Stimulated activated naive CD4-positive, alpha-beta T cell (primary cell): ENCODE results near the gene TMCO4.

Source experiments
- DNase-seq, 6 experiments: peaks; one replicate each; lab custom pipeline; 2025; lab: John Stamatoyannopoulos, UW

TMCO4 gene

GRCh38 chr1:19749685-19750084 lies 50.0 kb downstream of the TMCO4 start:
- no peak for DNase-seq

DNA sequence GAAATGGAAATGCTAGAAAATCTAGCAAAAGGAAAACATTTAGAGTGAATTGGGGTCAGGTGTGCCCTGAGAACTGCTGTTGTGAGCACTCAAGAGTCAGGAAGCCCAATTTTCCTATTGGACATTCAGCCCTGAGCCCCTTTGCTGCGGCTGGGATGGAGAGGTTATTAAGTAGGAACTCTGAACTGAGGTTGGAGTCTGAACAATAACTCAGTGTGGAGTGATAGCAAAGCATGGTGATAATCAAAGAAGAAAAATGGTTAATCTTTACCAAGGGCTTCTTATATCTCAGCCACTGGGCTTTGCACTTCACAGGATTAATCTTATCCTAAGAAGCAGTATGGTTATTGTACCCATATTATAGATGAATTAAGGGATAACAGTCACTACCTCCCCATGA lies 52.0 kb downstream of the TMCO4 start:
- no peak for DNase-seq

GRCh38 chr1:19744886-19745285 lies 54.8 kb downstream of the TMCO4 start:
- no peak for DNase-seq

- DNase-seq = no peak
Observed at GRCh38 chr1:19744335-19744743, 55.4 kb downstream of the TMCO4 start.

DNA sequence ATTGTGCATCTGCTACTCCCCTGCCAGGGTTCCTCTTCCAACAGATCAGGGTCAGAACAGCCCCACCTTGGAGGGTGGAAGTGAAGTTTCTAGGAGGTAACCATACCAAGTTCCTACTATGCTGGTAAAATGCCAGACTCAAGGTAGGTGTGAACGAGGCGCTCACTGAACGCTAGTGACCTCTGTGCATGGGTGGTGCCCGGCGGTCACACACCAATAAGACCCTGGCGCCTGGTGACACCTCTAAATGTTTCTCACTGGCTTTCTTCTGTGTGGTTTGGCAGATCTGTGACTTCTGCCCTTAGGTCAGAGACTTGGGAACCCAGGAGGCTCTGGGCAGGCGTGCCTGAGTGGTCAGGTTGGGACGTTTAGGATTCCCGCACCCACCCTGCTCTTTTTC lies 55.9 kb downstream of the TMCO4 start:
- DNase-seq = no peak

DNA sequence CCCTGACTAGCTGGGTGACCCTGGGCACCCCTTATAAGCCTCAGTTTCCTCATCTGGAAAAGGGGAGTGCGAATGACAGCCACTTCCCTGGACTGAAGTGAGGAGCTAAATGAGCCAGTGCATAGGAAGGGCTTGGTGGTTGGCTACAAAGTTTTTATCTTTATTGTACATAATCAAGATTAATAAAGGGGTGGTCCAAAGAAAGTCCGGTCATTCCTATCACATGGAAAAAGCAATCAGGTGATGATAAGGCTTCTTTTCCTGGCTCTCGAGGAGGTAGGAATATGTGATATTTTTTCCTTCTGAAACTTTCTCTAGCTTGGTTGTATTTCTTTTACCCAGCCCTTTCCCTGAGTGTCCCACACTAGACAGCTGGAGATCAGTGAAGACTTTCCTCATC lies 56.5 kb downstream of the TMCO4 start:
- no peak for DNase-seq

- no peak for DNase-seq
Observed at GRCh38 chr1:19739628-19740027, 60.1 kb downstream of the TMCO4 start.

DNA sequence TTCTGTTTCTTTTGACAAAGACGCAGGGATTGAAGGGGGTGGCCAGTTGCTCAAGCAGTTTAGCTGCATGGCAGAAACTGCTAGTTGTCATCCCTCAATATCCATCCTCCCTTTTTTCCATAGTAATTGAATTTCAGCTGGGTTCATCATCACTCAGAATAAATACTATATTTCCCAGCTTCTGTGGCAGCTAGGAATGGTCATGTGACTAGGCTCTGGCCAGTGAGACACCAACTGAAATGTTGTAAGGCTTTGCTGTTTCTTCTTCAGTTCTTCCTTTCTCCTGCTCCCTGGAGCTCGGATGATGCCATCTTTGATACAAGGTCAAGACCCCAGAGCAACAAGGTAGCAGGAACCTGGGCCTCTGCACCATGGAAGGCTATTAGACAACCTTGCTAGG lies 61.0 kb downstream of the TMCO4 start:
- no peak for DNase-seq

GRCh38 chr1:19738076-19738475 lies 61.6 kb downstream of the TMCO4 start:
- DNase-seq = no peak

DNA sequence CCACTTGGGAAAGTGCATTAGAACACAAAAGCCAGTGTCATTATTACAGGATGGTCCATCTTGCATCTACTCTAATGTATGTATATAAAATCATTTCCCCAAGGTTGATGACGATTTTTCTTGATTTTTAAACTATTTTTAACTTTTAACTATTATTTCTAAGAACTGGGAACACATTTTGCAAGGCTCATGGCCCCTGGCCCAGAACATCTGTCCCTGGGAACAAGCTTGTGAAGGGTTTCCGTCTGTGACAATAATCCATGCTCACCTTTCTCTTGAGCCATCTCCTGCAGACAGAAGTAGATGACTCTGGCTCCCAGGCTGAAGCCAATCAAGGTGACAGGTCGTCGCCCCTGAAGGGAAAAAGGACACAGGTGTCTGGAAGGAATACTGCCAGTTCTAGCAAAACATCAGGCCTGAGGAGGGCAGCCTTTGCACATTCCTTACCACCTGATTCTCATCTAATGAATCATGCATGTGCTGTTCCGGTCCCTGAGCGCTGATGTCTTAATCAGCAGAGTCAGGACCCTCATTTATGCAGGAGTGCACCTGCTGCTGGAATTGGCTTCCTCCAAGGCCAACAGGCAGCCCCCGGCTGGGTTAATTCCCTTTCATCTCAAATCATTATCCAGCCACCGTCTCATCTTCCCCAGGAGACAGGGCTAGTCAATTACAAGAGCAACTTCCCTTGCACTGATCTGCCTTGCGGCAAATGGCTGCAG lies 62.5 kb downstream of the TMCO4 start:
- no peak for DNase-seq

DNA sequence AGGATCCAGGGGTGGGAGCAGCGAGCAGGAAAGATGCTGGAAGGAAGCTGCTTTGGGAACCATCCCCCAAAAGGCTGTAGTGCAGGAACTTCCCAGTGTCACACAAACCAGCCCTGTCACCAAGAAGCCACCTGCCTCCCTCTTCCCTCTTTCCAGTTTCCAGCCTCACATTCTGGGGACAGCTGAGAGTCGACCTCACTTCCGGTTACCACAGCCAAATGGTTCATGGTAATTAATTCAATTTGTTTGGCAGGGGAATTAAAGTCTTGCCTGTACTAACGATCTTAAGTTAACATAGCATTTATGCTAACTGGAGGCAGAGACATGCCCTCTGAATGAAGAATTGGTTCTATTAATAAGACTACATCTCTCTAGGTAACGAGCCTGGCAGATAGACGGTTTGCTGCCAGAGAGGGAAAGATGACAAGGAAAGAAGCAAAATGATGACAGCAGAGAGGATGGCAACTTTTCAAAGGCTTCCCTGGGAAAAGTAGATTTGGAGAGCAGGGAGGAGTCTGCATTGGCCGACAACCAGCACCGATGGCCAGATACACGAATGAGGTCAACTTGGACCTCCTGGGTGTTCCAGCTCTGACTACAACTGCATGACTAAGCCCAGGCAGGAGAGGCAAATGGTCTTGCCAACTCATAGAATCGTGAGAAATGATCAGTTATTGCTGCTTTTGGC lies 64.1 kb downstream of the TMCO4 start:
- DNase-seq = no peak

DNA sequence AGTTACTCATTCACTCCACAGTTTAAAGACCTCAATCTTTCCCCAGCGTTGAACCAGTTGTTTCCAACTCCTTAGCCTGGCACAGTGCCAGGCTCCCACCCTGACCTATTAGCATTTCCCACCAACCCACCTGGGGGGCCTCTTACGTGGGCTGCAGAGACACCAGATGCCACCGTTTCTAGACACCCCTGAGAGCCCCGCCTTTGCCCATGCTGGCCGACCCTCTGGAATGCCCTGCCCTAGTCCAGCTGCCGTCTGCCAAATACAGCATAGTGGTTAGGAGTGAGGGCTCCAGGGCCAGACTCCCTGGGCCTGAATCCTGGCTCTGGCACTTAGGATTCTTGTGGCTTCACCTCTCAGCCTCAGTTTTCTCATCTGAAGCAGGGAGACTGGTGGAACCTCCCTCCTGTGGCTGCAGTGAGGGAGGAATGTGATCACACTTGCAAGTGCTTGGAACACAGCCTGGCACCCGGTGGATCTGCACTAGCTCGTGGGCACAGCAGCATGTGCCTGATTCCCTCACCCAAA lies 65.2 kb downstream of the TMCO4 start:
- no peak for DNase-seq

GRCh38 chr1:19734056-19734455 lies 65.7 kb downstream of the TMCO4 start:
- no peak for DNase-seq

DNA sequence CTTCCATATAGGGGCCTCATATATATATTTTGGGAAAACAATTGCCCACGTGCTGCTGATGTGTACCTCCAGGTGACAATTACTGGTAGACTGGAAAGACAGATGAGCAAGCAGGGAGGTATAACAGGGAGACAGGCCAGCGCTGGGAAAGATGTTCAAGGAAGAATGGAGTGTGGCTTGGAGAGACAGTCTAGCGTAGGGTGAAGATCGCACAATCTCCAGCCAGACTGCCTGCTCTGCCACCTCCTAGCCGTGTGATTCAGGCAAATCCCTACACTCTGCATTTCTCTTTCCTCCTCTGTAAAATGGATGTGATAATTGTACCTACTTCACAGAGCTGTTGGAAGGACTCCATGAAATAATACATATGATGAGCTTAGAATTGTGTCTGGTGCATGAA lies 66.1 kb downstream of the TMCO4 start:
- DNase-seq = no peak

DNA sequence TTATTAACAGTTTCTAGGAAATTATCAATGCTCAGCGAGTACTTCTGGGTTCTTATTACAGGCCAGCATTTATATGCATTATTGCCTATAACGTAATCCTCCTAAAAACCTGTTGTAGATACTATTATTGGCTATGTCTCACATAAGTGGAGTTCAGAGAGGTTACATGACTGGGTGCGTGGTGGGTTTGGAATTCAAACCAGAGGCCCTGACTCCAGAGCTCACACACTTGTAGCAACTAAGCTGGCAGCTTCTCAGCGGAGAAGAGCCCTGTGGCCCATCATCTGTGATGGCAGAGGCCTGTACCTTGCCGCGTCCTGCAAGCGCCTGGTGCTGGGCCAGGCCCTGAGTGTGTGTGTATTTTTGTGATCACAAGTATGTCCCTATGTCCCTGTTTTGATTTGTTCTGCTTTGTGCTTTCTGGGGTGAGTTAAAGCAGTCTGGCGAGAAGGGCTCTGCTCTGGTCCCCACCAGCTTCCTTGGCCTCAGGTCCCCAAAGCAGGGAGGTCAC lies 68.3 kb downstream of the TMCO4 start:
- no peak for DNase-seq

DNA sequence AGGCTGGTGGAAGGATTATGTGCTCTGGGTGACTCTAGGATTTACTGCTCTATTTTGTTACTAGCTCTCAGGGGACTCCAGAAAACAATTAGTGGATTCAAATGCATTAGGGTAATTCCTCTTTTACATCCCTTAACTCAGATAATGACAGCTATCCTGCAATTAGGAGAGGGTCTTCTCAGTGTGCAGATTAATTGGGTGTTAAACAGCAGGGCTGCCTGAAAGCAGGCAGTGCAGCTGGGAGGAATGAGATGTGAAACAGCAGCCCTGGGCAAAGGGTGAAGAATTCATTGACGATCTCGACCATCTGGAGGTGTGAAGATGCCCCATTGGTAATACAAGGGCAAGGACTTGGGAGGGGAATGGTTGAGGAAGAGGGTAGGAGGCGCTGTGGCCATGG lies 68.9 kb downstream of the TMCO4 start:
- DNase-seq = no peak

DNA sequence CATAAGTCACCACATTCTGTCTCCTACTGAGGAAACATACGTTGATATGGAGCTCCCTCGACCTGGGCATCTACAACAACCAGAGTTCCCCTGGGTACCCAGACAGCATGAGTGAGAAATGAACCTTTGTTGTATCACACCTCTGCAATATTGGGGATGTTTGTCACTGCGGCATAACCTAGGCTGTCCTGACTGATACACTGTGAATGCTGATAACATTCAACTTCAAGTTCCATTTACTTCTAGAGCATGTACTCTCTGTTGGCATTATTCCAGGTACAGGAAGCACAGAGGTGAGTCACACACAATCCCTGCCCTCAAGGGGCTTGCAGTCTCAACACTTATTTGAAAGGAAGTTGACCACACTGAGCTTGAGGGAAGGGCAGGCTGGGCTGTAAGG lies 69.5 kb downstream of the TMCO4 start:
- no peak for DNase-seq

DNA sequence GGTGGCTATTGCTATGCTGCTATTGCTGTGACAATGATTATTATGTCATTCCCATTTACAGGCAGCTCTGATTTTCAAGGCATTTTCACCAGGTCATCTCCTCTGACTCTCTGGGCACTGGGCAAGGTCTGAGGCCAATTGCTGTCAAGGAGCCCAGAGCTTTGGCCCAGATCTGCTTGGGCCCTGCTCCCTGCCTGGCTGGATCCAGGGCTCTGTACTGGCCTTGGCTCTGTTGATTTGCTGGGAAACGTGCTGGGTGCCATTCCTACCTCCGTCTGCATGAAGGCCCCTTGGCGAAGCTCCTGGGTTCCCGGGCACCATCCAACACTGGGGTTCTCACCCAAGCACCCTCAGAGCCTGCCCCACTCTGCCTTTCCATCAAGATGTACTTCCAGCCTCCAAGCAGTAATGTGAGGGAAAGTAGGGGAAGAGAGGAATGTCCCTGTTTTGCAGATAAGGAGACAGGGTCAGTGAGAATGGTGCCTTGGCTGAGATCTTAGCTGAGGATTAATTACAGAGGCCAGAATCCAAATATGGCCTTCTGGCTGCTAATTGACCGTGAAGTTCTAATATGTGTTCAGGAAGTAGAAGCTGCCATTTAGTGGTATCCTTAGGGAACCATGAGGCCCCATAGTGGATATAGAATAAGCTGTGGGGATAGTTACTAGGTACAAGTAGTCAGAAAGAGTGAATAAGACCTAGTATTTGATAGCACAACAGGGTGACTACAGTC lies 71.1 kb downstream of the TMCO4 start:
- DNase-seq = no peak

DNA sequence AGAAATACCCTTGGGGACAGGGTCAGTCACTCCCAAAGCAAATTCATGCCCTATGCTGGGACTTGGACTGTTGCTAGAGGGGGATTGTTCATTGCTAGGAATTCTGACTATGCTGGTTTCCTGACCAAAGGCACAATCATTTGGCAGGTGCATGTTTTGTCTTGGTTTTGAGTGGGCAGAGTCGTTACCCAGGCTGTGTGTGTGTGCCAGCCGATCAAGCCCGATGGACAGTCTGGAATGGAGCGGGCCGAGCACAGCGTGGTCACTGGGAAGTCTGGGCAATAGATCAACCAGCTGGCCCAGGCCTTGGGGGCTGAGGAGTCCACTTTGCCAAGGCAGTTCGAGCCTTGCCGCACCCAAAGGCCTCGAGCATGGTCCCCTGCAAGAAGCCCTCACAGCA lies 74.1 kb downstream of the TMCO4 start:
- no peak for DNase-seq

DNA sequence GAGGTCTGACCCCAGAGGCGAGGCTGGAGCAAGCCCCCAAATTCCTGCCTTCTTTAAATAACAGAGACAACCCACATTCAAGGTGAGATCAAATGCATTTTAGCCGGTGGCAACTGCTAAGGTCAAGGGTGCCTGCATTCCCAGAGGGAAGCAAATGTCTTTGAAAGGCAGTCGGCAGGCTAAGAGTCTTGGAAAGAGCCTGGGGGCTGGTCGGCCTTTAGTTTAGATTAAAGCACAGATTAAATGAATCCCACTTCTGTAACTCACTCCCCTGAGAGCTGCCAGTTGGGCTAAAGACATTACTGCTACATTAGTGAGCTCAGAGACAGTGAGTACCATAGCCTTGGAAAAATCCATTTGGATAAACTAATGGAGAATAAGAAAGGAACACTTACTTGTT lies 75.8 kb downstream of the TMCO4 start:
- DNase-seq = no peak

GRCh38 chr1:19720973-19721372 lies 78.7 kb downstream of the TMCO4 start:
- DNase-seq = no peak

GRCh38 chr1:19720174-19720573 lies 79.5 kb downstream of the TMCO4 start:
- DNase-seq = no peak

DNA sequence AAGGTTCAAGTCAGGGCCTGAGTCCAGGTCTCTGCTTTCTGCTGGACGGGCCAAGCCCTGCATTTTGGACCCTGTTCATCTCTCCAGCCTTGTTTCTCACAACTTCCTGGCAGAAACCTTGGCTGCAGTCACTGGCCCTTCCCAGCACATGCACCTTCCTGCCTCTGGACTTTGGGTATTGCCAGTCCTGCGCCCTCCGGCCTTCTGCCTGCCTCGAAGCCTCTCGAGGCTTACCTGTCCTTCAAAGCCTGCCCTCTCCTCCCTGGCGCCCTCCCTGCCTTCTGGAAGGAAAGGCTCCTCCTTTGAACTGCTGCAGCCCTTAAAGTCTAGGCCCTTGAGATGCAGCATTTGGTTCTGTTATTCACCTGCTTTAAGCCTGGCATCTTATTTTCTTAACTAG lies 82.2 kb downstream of the TMCO4 start:
- no peak for DNase-seq
